Duodenal mucosa (tissue), 2 donors: Measurements from ENCODE around the gene SPDYE5.
"Not testable (repeated sequence)": the region's sequence is repeated elsewhere in the genome, so short reads cannot be mapped to it uniquely, and the experiment has no call there.

ENCODE experiments used
- H3K27ac ChIP-seq: one replicate; pipeline ENCODE4 v1.7.0; 2013; ENCODE audit warnings: low read depth, low read length
- H3K27me3 ChIP-seq, 2 donors: one replicate each; pipeline ENCODE4 v1.7.0; 2013; ENCODE audit warnings: low read length in 2 of 2, control low read depth in 1 of 2; ENCODE audit not compliant: insufficient read depth in 2 of 2, control insufficient read depth in 1 of 2
- H3K36me3 ChIP-seq, 2 donors: one replicate each; pipeline ENCODE4 v1.7.0; 2013; ENCODE audit warnings: low read length in 2 of 2, control low read depth in 1 of 2; ENCODE audit not compliant: insufficient read depth in 2 of 2, control insufficient read depth in 1 of 2
- H3K4me1 ChIP-seq, 2 donors: one replicate each; pipeline ENCODE4 v1.7.0; 2013; ENCODE audit warnings: low read length in 2 of 2, control low read depth in 1 of 2; ENCODE audit not compliant: insufficient read depth in 2 of 2, control insufficient read depth in 1 of 2
- H3K4me3 ChIP-seq, 2 donors: one replicate each; pipeline ENCODE4 v1.7.0; 2013; ENCODE audit warnings: low read length in 2 of 2, low read depth in 1 of 2
- H3K9ac ChIP-seq, 2 donors: one replicate each; pipeline ENCODE4 v1.7.0; 2013; ENCODE audit warnings: low read length in 2 of 2, low read depth in 1 of 2
- H3K9me3 ChIP-seq, 2 donors: one replicate each; pipeline ENCODE4 v1.7.0; 2013; ENCODE audit warnings: low read length in 2 of 2, control low read depth in 1 of 2; ENCODE audit not compliant: control insufficient read depth in 1 of 2

Gene SPDYE5, protein sequence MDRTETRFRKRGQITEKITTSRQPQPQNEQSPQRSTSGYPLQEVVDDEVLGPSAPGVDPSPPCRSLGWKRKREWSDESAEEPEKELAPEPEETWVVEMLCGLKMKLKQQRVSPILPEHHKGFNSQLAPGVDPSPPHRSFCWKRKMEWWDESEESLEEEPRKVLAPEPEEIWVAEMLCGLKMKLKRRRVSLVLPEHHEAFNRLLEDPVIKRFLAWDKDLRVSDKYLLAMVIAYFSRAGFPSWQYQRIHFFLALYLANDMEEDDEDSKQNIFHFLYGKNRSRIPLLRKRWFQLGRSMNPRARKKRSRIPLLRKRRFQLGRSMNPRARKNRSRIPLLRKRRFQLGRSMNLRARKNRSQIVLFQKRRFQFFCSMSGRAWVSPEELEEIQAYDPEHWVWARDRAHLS

DNA sequence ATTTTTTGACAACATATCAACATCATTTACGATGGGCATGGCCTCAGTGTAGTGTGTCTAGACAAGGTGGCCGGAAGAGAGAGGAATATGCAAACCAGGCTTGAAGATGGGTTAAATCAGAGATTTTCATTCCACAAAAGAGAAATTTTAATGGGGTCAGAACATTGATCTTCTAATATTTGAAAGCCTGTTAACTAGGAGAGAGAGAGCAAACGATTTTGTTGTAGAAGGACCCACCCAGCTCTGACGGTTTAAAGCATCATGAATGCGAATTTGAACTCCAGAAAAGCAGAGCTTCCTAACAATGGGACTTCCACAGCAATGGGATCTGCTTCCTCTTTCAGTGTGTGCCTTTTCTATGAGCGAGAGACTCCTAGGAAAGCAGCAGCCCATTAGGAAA is at the start of gene SPDYE5:
Gene SPDYE5 (plus strand): TSS at position 301 of the 400 bp plus-strand sequence. CDS start 1,728 bp downstream, outside the sequence.
- H3K36me3 ChIP-seq, H3K4me3 ChIP-seq, H3K27me3 ChIP-seq, H3K9ac ChIP-seq, H3K4me1 ChIP-seq, H3K27ac ChIP-seq, H3K9me3 ChIP-seq: not testable (repeated sequence)

DNA sequence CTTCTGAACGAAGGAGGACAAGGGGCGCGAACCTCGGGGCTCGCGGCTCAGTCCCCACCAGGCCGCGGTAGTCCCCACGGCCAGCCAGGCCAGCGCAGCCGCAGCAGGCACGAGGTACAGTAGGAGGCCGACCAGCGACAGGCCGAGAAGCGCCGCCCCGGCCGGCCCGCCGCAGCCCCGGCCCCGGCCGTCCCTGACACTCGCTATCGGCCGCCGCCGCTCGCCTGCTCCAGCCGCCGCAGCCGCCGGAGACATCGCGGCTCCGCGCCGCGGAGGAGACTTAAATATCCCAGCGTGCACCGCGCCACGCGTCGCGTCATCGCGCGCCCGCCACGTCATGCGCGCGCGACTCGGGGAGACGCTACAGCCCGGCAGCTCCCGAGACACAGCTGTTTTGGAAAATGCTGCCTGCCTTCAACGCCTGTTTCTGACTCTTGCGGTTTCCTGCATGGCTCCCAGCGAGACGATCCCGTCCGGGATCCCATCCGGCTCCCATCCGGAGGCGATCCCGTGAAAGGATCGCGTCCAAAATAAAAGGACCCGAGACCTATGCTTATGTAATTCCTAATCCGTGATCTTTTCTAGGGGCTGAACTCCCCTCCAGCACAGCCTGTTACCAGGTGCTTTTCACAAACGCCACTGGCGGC is 49.5 kb upstream of the SPDYE5 start:
- H3K27me3 ChIP-seq, H3K4me1 ChIP-seq, H3K9me3 ChIP-seq: not testable (repeated sequence)
- Histone ChIP-seq H3K9ac (peak overlapping the region; percentile 48 to 57), H3K36me3 (peaks cover 3 to 22% of the 10 kb centered on the region in 2 donors), H3K4me3 (peak overlapping the region; percentile 51 to 62), H3K27ac (peak overlapping the region; percentile 63)

DNA sequence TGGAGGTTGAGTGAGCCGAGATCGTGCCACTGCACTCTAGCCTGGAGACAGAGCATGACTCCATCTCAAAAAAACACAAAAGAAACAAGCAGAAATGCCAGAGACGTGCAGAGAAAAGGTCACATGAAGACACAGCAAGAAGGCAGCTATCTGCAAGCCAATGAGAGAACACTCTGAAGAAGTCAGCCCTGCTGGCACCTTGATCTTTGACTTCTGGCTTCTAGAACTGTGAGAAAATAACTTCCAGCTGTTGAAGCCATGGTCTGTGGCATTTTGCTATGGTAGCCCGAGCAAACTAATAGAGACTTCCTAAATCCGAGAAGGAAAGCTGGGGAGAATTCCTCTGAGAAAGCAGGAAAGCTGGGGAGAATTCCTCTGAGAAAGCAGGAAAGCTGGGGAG is 42.2 kb upstream of the SPDYE5 start:
- not testable (repeated sequence) for H3K9ac ChIP-seq, H3K9me3 ChIP-seq, H3K36me3 ChIP-seq, H3K4me1 ChIP-seq, H3K4me3 ChIP-seq, H3K27me3 ChIP-seq, H3K27ac ChIP-seq

- not testable (repeated sequence) for H3K9me3 ChIP-seq, H3K27ac ChIP-seq, H3K9ac ChIP-seq, H3K4me3 ChIP-seq, H3K36me3 ChIP-seq, H3K4me1 ChIP-seq, H3K27me3 ChIP-seq
Observed at GRCh38 chr7:75452494-75452955, 39.6 kb upstream of the SPDYE5 start.

DNA sequence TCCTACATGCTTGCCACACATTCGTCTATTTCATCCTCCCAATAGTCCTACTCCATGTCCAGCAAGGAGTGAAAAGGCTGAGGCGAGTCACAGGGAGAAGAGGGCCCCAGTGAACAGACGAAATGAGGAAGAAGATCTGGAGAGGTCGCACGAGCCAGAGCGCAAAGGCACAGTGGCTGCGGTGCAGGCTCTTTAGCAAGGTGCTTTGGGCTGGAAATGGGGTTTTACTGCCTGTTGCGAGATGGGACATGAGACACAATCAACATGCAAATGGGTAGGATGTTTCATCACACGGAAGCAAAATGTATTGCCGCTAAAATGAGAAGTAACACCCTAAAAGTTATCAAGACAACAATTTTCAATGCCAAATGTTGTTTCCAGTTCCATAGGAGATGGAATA is 35.7 kb upstream of the SPDYE5 start:
- H3K27ac ChIP-seq, H3K4me3 ChIP-seq, H3K9me3 ChIP-seq, H3K4me1 ChIP-seq, H3K9ac ChIP-seq, H3K36me3 ChIP-seq, H3K27me3 ChIP-seq: not testable (repeated sequence)

DNA sequence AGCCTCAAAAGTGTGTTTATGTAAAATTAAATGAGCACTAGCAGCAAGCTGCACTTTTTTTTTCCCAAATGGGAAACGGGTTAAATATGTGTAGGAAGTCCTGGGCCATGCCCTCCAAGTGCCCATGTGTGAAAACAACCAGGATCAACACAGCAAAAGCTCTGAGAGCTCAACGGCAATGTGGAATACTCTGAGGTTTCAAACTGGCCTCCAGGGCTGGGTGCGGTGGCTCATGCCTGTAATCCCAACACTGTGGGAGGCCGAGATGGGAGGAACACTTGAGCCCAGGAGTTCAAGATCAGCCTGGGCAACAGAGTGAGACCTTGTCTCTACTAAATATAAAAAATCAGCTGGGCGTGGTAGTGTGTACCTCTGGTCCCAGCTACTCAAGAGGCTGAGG is 34.1 kb upstream of the SPDYE5 start:
- H3K4me3 ChIP-seq, H3K4me1 ChIP-seq, H3K36me3 ChIP-seq, H3K27me3 ChIP-seq, H3K27ac ChIP-seq, H3K9ac ChIP-seq, H3K9me3 ChIP-seq: not testable (repeated sequence)

- H3K9ac ChIP-seq, H3K36me3 ChIP-seq, H3K4me3 ChIP-seq, H3K27ac ChIP-seq, H3K4me1 ChIP-seq, H3K9me3 ChIP-seq, H3K27me3 ChIP-seq: not testable (repeated sequence)
Observed at GRCh38 chr7:75460541-75460940, 31.6 kb upstream of the SPDYE5 start.

- H3K27ac ChIP-seq, H3K4me3 ChIP-seq, H3K9me3 ChIP-seq, H3K4me1 ChIP-seq, H3K36me3 ChIP-seq, H3K9ac ChIP-seq, H3K27me3 ChIP-seq: not testable (repeated sequence)
Observed at GRCh38 chr7:75470166-75470565, 22.0 kb upstream of the SPDYE5 start.

DNA sequence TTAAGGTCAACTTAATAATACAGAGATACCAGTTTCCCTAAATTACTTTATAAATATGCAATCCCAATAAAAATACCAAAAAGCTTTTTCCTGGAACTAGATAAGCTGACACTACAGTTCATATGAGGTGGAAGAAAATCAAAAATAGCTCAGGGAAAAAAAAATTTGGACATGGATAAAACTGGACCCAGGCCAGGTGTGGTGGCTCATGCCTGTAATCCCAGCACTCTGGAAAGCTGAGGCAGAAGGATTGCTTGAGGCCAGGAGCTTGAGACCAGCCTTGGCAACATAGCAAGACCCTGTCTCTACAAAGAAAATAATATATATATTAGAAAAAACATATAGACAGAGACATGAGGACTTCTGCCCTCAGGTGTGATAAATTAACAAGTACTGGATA is 14.7 kb upstream of the SPDYE5 start:
- not testable (repeated sequence) for H3K4me1 ChIP-seq, H3K27me3 ChIP-seq, H3K9me3 ChIP-seq, H3K9ac ChIP-seq, H3K27ac ChIP-seq, H3K36me3 ChIP-seq, H3K4me3 ChIP-seq

DNA sequence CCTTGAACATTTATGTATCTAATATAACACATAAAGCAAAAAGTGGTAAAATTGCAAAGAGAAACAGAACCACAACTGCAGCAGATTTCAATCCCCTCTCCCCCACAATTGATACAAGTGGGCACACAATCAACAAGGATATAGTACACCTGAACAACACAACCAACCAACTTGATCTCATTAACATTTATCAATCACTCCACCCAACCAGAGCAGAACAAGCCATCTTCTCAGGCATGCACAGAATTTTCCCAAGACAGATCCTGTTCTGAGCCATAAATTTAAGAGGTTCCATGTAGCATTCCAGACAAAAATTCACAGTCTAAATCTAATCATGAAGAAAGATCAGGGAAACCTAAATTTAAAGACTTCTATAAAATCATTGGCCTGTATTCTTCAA is 11.8 kb upstream of the SPDYE5 start:
- not testable (repeated sequence) for H3K27me3 ChIP-seq, H3K27ac ChIP-seq, H3K9ac ChIP-seq, H3K4me3 ChIP-seq, H3K36me3 ChIP-seq, H3K9me3 ChIP-seq, H3K4me1 ChIP-seq
